ENCODE results near the gene P2RY2.

P2RY2 gene

DNA sequence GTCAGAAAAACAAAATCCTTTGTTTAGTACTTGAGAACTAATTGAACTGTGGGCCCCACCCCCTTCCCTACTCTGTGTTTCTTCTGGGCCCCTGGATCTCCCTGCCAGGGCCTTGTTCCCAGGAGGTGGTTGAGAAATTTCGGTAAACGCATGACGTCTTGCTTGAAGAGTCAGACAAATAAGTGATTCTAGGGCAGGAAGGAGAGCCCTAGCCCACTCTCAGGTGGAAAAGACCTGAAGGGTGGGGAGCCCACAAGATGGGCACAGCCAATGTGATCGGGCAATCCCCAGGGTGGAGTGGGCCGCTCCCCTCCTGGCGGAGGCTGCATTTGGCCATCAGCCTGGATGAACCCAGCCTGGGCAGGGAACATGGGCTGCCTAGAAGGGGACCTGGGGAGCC lies 16.8 kb upstream of the P2RY2 start:
- TF ChIP-seq, protein P1, sequence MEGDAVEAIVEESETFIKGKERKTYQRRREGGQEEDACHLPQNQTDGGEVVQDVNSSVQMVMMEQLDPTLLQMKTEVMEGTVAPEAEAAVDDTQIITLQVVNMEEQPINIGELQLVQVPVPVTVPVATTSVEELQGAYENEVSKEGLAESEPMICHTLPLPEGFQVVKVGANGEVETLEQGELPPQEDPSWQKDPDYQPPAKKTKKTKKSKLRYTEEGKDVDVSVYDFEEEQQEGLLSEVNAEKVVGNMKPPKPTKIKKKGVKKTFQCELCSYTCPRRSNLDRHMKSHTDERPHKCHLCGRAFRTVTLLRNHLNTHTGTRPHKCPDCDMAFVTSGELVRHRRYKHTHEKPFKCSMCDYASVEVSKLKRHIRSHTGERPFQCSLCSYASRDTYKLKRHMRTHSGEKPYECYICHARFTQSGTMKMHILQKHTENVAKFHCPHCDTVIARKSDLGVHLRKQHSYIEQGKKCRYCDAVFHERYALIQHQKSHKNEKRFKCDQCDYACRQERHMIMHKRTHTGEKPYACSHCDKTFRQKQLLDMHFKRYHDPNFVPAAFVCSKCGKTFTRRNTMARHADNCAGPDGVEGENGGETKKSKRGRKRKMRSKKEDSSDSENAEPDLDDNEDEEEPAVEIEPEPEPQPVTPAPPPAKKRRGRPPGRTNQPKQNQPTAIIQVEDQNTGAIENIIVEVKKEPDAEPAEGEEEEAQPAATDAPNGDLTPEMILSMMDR (IDR thresholded peaks at IDR 0.05; ENCODE audit: low read depth, low read length), result no peak
- H3K4me3 ChIP-seq (ENCODE audit: low read depth, low read length), result no peak overlapping the region

DNA sequence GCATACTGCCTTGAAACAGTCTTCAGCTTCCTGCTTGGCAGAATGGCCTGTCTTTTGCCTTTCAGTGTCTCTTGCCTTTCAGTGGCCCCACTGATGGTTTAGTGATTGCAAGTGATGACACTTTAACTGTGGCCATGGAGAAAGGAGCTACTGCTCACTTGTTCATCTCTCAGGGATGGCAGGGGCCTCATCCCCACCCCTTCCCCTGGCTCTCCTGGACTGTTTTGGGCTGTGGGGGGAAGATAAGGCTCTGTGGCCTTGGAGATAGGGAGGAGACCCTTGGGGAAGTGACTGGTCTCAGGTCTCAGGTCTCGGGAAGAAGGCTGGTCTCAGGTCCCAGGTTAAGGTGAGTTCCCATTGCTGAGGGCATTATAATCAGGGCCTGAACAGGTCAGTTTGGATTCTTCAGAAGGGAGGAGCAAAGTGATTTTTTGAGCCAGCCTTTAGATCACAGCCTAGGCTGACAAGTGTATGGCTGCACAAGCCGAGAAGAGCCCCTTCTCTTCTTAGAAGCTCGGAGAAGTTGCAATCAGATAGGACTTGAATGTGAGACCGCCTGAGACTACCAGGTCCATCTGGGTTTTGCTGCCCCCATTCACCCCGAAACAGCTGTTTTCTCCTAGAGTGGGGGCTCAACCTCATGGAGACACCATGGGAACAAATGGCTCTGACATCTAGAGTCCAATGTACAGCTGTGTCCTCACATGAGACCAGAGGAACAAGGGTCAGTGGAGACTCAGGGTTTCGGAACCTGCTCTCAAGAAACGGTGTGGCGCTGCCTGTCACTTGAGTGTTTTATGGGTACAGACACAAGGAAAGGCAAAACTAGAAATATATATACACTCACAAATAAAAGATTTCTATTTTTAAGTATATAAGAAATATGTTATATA lies 15.9 kb upstream of the P2RY2 start:
- H3K4me3 ChIP-seq (ENCODE audit: low read depth, low read length), result no peak overlapping the region
- TF ChIP-seq, protein P1 (IDR thresholded peaks at IDR 0.05; ENCODE audit: low read depth, low read length), result no peak

DNA sequence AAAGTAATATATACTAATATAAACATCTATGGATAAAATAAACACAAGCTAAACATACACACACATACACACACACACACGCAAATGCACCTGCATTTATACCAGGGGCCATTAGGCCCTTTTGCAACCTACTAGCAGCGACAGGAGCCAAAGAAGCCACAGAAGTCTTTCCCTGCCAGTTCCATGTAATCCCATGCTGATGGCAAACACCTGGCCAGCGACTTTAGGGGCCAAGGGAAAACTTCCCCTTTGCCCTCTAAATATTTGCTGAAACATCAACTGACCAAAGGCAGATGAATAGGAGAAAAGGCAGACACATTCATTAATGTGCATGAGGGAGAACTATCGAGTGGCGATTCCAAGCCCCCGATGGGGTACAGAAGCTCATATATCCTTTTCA lies 14.8 kb upstream of the P2RY2 start:
- TF ChIP-seq, protein P1 (IDR thresholded peaks at IDR 0.05; ENCODE audit: low read depth, low read length), result no peak
- no peak overlapping the region for H3K4me3 ChIP-seq (ENCODE audit: low read depth, low read length)

DNA sequence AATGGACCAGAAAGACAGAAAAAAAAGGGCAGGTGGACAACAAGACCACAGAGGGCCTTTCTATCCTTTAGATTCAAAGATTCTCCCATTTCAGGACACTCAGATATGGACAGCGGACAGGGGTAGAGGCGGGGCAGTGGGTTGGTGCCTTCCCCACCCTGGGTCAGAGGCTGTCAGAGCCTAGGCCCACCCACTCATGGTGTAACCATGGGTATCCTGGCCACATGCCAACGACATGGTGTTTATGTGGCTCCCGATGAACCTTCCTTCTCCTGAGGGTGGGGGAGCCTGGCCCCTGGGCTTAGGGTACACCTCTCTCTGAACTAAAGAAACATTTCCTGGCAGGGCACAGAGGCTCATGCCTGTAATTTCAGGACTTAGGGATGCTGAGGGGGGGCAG lies 14.3 kb upstream of the P2RY2 start:
- no peak overlapping the region for H3K4me3 ChIP-seq (ENCODE audit: low read depth, low read length)
- TF ChIP-seq, protein P1 (IDR thresholded peaks at IDR 0.05; ENCODE audit: low read depth, low read length), result no peak

DNA sequence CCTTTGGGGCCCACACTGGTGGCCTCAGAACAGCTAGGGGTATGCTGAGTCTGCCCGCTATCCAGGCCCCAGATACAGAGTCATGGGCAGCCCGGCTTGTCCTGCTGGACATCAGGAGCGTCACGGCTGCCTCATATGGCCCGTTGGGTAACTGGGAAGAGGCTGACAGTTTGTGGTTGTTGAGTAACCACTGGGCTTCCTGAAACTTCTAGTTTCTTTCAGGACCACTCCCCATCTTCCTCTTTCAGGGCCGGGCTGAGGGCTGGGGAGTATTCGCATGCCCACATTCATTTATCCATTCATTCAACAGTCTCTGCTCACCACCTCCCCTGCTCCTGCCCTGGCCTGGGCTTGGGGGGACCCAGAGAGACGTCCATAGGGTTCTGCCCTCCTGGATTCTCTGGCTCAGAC lies 13.4 kb upstream of the P2RY2 start:
- TF ChIP-seq, protein P1 (IDR thresholded peaks at IDR 0.05; ENCODE audit: low read depth, low read length), result no peak
- no peak overlapping the region for H3K4me3 ChIP-seq (ENCODE audit: low read depth, low read length)

DNA sequence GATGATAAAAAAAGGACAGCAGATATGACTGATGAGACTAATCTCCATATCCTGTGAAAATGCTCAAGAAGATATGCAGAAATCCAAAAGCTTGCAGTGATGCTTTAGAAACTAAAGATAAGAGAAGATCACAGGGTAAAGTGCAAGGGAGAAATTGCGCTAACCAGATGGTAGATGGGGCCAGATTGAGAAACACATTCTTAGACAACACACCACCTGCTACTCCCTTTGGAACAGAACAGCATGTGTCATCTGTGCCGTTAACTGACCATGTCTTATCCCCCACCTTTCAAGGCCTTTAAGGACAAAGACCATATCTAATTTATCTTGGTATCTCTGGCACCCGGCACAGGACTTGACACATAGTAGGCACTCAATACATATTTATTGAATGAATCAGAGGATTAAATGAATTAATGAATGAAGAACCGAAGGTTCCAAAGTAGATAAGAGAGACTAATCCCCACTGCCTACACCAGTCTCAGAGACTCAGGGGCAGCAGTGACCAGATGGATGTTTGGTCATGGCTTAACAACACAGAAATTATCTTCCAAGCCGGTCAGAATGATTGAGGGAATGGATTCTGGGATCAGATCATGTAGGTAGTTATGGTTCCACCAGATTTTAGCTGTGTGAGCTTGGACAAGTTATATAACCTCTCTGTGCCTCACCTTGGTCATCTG lies 12.3 kb upstream of the P2RY2 start:
- TF ChIP-seq, protein P1 (IDR thresholded peaks at IDR 0.05; ENCODE audit: low read depth, low read length), result no peak
- H3K4me3 ChIP-seq (ENCODE audit: low read depth, low read length), result no peak overlapping the region

DNA sequence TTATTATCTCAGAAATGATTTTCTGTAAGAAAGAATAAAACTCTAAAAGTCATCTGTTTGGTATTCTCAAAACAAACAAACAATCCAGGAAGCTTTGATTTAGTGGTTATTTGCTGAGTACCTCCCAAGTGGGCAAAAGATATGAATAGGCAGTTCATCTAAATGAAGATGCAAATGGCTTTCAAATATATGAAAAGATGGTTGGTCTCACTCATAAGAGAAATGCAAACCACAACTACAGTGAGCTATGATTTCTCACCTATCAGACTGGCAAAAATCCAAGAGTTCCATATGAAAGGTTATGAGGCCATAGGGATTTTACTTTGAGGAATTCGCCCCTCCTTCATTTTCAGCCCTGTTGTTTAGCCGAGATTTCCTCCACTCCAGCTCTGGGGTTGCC lies 11.3 kb upstream of the P2RY2 start:
- TF ChIP-seq, protein P1 (IDR thresholded peaks at IDR 0.05; ENCODE audit: low read depth, low read length), result no peak
- no peak overlapping the region for H3K4me3 ChIP-seq (ENCODE audit: low read depth, low read length)
